22Rv1 (cell line): Measurements from ENCODE around the gene RHO.
A peak's percentile ranks its signal among the peaks of the same experiment; 100 is the strongest.
"Not testable (repeated sequence)": the region's sequence is repeated elsewhere in the genome, so short reads cannot be mapped to it uniquely, and the experiment has no call there.

Experiments
- H3K27ac ChIP-seq: fragments of 450-650 bp; 2 replicates; pipeline ENCODE4 v1.5.1; 2017
- CTCF ChIP-seq: fragments of 450-650 bp; IDR thresholded peaks from 2 replicates; pipeline ENCODE4 v1.5.1; 2017; ENCODE audit warnings: mild to moderate bottlenecking
- ZFX ChIP-seq: fragments of 450-650 bp; IDR thresholded peaks from 2 replicates; pipeline ENCODE4 v1.6.1; 2017; ENCODE audit warnings: antibody characterized with exemption, borderline replicate concordance

Gene RHO

GRCh38 chr3:129487183-129487867 is 41.1 kb upstream of the RHO start:
- H3K27ac ChIP-seq = no peak overlapping the region
- no peak for TF ChIP-seq ZFX
- no peak for TF ChIP-seq CTCF

- not testable (repeated sequence) for H3K27ac ChIP-seq
These were observed 40.5 kb upstream of the RHO start for GRCh38 chr3:129487868-129488335.

GRCh38 chr3:129489258-129489657 is 39.2 kb upstream of the RHO start:
- not testable (repeated sequence) for H3K27ac ChIP-seq

- H3K27ac ChIP-seq = no peak overlapping the region
- TF ChIP-seq ZFX (no peak), CTCF (peak; percentile 89)
These were observed 38.2 kb upstream of the RHO start for GRCh38 chr3:129490273-129490675.

DNA sequence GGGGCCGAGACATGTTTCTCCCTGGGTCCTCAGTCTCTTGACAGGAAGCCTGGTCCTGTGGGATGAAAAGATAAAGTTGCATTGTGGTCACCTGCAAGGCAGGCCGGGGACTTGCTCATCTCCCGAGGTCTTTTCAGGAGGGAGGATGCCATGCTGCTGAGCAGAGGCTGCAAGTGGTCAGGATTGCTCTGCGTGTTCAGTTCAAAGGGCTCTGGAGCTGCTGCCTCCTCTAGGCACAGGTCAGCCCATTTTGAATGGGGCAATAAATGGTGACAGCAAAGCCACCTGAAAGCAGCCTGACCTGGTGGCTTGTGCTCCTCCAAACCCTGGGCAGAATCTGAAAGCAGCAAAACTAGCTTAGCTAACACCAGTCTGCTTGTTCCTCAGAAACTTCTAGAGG is 37.4 kb upstream of the RHO start:
- H3K27ac ChIP-seq = not testable (repeated sequence)

DNA sequence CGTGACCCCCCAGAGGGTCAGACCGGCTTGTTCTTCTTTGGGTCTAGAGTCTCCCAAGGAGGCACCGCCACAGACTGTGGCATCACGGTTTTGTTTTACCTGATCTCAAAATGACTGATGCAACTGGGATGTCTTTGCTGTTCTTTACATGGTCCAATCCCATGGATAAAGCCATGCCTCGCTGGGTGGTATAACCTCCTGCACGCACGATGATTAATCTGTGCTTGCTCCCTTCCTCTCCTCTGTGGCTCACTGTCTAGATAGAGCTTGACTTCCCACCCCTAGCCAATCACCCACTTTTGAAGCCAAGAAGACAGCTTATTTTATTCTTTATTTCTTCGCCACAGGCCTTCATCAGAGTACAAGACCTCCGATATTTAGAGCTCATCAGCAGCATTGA is 36.6 kb upstream of the RHO start:
- H3K27ac ChIP-seq = no peak overlapping the region
- no peak for TF ChIP-seq CTCF

GRCh38 chr3:129492691-129493090 is 35.7 kb upstream of the RHO start:
- H3K27ac ChIP-seq = no peak overlapping the region
- TF ChIP-seq ZFX (no peak), CTCF (no peak)

GRCh38 chr3:129493206-129493605 is 35.2 kb upstream of the RHO start:
- no peak overlapping the region for H3K27ac ChIP-seq
- TF ChIP-seq CTCF (no peak), ZFX (no peak)

- H3K27ac ChIP-seq = not testable (repeated sequence)
These were observed 33.9 kb upstream of the RHO start for GRCh38 chr3:129494499-129494898.

DNA sequence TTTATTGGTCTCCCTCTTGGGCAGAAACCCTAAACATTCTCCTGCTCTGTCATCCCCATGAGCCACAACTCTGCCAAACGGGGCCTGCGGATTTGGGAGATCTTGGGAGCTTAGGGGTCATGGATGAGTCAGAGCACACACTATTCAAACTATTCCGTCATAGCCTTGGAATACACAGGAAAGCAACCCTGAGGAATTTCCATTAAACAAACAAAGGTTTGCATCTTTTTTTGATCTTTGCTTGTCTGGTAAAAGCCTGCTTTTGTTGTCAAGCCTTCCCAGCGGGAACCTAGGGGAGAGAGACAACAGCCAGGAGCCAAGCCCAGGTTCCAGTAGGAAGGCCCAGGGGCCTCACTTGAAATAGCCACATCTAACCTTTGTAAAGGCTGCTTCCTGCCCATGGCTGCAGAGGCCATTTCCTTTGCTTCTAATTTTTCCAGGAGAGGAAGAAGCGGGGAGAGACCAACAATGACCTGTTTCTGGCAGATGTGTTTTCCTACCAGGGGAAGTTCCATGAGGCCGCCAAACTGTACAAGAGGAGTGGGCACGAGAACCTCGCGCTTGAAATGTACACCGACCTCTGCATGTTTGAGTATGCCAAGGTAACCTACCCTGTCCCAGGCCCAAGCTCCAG is 33.3 kb upstream of the RHO start:
- H3K27ac ChIP-seq = not testable (repeated sequence)

DNA sequence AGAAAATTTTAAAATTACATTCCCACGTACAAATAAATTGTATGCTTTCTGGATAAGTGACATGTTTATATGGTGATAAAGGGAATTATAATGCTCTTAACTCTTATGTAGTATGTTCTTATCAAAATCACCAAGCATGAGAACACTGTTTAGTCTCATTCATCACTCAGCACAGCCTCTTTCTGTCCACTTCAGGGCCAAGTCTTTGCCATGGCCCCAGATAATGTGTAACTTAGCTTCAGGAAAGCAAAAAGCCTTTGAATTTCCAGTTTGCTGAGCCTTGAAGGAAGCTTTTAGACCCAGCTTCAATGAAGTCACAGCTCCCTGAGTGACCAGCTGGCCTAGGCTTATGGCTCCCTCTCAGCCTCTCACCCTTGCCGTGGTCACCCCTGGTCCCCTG is 30.6 kb upstream of the RHO start:
- H3K27ac ChIP-seq = not testable (repeated sequence)

GRCh38 chr3:129498603-129499488 is 29.6 kb upstream of the RHO start:
- not testable (repeated sequence) for H3K27ac ChIP-seq

DNA sequence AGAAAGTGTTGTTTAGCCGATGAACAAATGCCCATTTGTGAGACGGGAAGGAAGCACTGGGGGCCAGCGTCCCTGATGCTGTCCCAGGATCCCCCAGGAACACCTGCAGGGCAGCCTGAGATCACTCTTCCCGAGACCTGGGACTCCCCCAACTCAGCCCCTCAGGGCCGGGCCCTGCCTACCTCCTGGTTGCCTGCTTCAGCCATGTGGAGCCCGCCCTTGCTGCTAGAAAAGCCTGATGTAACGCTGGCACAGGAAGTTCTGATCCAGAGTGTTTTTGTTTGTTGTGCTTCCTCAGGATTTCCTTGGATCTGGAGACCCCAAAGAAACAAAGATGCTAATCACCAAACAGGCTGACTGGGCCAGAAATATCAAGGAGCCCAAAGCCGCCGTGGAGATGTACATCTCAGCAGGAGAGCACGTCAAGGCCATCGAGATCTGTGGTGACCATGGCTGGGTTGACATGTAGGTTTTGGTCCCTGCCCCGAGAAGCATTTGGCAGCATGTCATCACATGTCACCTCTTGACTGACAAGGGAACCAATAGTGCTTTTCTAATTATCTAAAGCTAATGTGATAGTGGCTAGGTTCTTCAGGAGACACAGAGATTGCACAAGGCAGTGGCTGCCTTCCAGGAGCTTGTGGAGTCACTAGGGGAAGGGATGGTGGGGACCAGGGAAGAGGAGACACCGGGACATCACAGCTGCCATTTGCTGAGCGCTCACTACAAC is 28.7 kb upstream of the RHO start:
- not testable (repeated sequence) for H3K27ac ChIP-seq
